SK-N-SH (cell line): ENCODE measurements around the gene RAD51B. TPM values are rescaled to one million over a fixed set of nuclear protein-coding genes. Genes with fewer than 3 reads are reported as not detected.

Experiments
- CTCF ChIA-PET: fragments of 300-600, 350-600 bp; formaldehyde crosslinking; extraction: SDS; loops from one replicate; lab custom pipeline; 2021; lab: Yijun Ruan, JAX
- POLR2A ChIA-PET: fragments of 350-600 bp; sonication (Branson Sonifier 250); formaldehyde crosslinking; extraction: SDS; loops from one replicate; lab custom pipeline; 2020; ENCODE audit warnings: antibody characterized with exemption, inconsistent platforms; lab: Yijun Ruan, JAX
- DNase-seq: peaks from one replicate; pipeline ENCODE4 v3.0.0; 2012
- H2AFZ ChIP-seq: fragments of 200-600 bp; sonication (generic); 2 replicates; pipeline ENCODE4 v1.8.1; 2016; ENCODE audit warnings: antibody characterized with exemption, mild to moderate bottlenecking, low read depth
- H3F3A ChIP-seq: fragments of 200-600 bp; sonication (generic); replicated peaks from 2 replicates; pipeline ENCODE3; 2016; ENCODE audit warnings: antibody characterized with exemption, mild to moderate bottlenecking; ENCODE audit not compliant: insufficient read depth
- H3K27ac ChIP-seq, 2 experiments: fragments of 200-500 bp in 1 of 2; fragments of 200-600 bp in 1 of 2; sonication (Bioruptor generic) in 1 of 2; sonication (generic), shearing (Covaris generic) in 1 of 2; 2 replicates each; pipeline versions ENCODE4 v1.5.1 to v1.6.1; 2014 to 2016; ENCODE audit warnings: low read depth in 2 of 2, inconsistent platforms in 1 of 2, low read length in 1 of 2, mild to moderate bottlenecking in 1 of 2, mixed read lengths in 1 of 2
- H3K27me3 ChIP-seq: fragments of 200-600 bp; sonication (generic), shearing (Covaris generic); 2 replicates; pipeline ENCODE4 v1.6.1; 2016; ENCODE audit warnings: mixed run types; ENCODE audit not compliant: insufficient read depth
- H3K36me3 ChIP-seq, 2 experiments: fragments of 200-500 bp in 1 of 2; fragments of 200-600 bp in 1 of 2; sonication (Bioruptor generic) in 1 of 2; sonication (generic) in 1 of 2; replicated peaks in 1 of 2; 2 replicates each; pipeline versions ENCODE3 to v1.5.1; 2014 to 2016; ENCODE audit warnings: low read length in 1 of 2, mild to moderate bottlenecking in 1 of 2; ENCODE audit not compliant: insufficient read depth in 2 of 2, control insufficient read depth in 1 of 2
- H3K4me1 ChIP-seq, 2 experiments: fragments of 200-500 bp in 1 of 2; fragments of 200-600 bp in 1 of 2; sonication (Bioruptor generic) in 1 of 2; sonication (generic), shearing (Covaris generic) in 1 of 2; 2 replicates each; pipeline versions ENCODE4 v1.5.1 to v1.6.1; 2014 to 2016; ENCODE audit warnings: low read depth in 1 of 2, low read length in 1 of 2, mixed run types in 1 of 2; ENCODE audit not compliant: insufficient read depth in 2 of 2, control insufficient read depth in 1 of 2
- H3K4me2 ChIP-seq: fragments of 200-600 bp; sonication (generic), shearing (Covaris generic); 2 replicates; pipeline ENCODE4 v1.6.1; 2017; ENCODE audit warnings: mixed run types
- H3K4me3 ChIP-seq, 2 experiments: fragments of 200-500 bp in 1 of 2; fragments of 200-600 bp in 1 of 2; sonication (Bioruptor generic) in 1 of 2; sonication (generic), shearing (Covaris generic) in 1 of 2; 2 replicates each; pipeline versions ENCODE4 v1.5.1 to v1.8.1; 2014 to 2016; ENCODE audit warnings: low read depth in 2 of 2, inconsistent platforms in 1 of 2, low read length in 1 of 2, mild to moderate bottlenecking in 1 of 2, mixed read lengths in 1 of 2, moderate library complexity in 1 of 2
- H3K79me2 ChIP-seq: fragments of 200-600 bp; sonication (generic); 2 replicates; pipeline ENCODE4 v1.8.1; 2017; ENCODE audit warnings: mild to moderate bottlenecking; ENCODE audit not compliant: insufficient read depth
- H3K9ac ChIP-seq: fragments of 200-600 bp; sonication (generic); 2 replicates; pipeline ENCODE4 v1.6.1; 2017; ENCODE audit warnings: mixed run types
- H3K9me2 ChIP-seq: fragments of 200-600 bp; sonication (generic); 2 replicates; pipeline ENCODE4 v1.6.1; 2017; ENCODE audit warnings: mixed run types
- H3K9me3 ChIP-seq: fragments of 200-600 bp; sonication (generic); 2 replicates; pipeline ENCODE4 v1.6.1; 2017; ENCODE audit warnings: mixed run types, mild to moderate bottlenecking, moderate library complexity
- H4K20me1 ChIP-seq: fragments of 200-600 bp; sonication (generic); 2 replicates; pipeline ENCODE4 v1.6.1; 2017; ENCODE audit warnings: mild to moderate bottlenecking, mixed run types; ENCODE audit not compliant: insufficient read depth
- CHD2 ChIP-seq: fragments of 150-350 bp; IDR thresholded peaks from 2 replicates; pipeline ENCODE4 v1.6.1; 2018; ENCODE audit warnings: low read length; ENCODE audit not compliant: partially characterized antibody
- ELF1 ChIP-seq: IDR thresholded peaks from 2 replicates; pipeline ENCODE4 v1.4.0; 2012
- EP300 ChIP-seq, 2 experiments: IDR thresholded peaks; 2 replicates each; pipeline versions ENCODE4 v1.4.0 to v1.6.1; 2012; ENCODE audit warnings: borderline replicate concordance in 1 of 2, low read depth in 1 of 2, low read length in 1 of 2
- EZH2phosphoT487 ChIP-seq: fragments of 200-600 bp; sonication (generic); IDR thresholded peaks from 2 replicates; pipeline ENCODE4 v1.6.1; 2017; ENCODE audit warnings: low read depth, mixed run types, mild to moderate bottlenecking, antibody characterized with exemption, moderate library complexity, borderline replicate concordance
- FOSL2 ChIP-seq: IDR thresholded peaks from 2 replicates; pipeline ENCODE4 v1.4.0; 2012; ENCODE audit warnings: low read depth, mild to moderate bottlenecking, moderate library complexity, borderline replicate concordance
- FOXJ3 ChIP-seq: sonication (generic); formaldehyde crosslinking; IDR thresholded peaks from 2 replicates; pipeline ENCODE4 v1.5.1; 2020; ENCODE audit warnings: mild to moderate bottlenecking, missing genetic modification reagents
- GATA2 ChIP-seq: sonication (generic); formaldehyde crosslinking; IDR thresholded peaks from 2 replicates; pipeline ENCODE4 v1.5.0; 2020; ENCODE audit warnings: mild to moderate bottlenecking, missing genetic modification reagents
- JUND ChIP-seq: IDR thresholded peaks from 2 replicates; pipeline ENCODE4 v1.4.0; 2012
- MEF2A ChIP-seq: IDR thresholded peaks from 2 replicates; pipeline ENCODE4 v1.4.0; 2012; ENCODE audit warnings: low read depth, borderline replicate concordance
- MXI1 ChIP-seq: IDR thresholded peaks from 2 replicates; pipeline ENCODE4 v1.6.1; 2012; ENCODE audit warnings: mild to moderate bottlenecking, low read depth, low read length, improper control_type of control experiment
- NFIC ChIP-seq: IDR thresholded peaks from 2 replicates; pipeline ENCODE4 v1.4.0; 2012; ENCODE audit warnings: borderline replicate concordance
- NRF1 ChIP-seq: IDR thresholded peaks from 2 replicates; pipeline ENCODE4 v1.6.1; 2012; ENCODE audit warnings: low read depth, mild to moderate bottlenecking, low read length
- POLR2AphosphoS5 ChIP-seq: IDR thresholded peaks from 2 replicates; pipeline ENCODE4 v1.6.1; 2012; ENCODE audit warnings: low read depth, low read length
- RAD21 ChIP-seq: IDR thresholded peaks from 2 replicates; pipeline ENCODE4 v1.6.1; 2012; ENCODE audit warnings: mild to moderate bottlenecking, low read length
- RCOR1 ChIP-seq: fragments of 150-350 bp; IDR thresholded peaks from 2 replicates; pipeline ENCODE4 v1.6.1; 2017; ENCODE audit warnings: antibody characterized with exemption, low read length
- SIN3A ChIP-seq: IDR thresholded peaks from 2 replicates; pipeline ENCODE4 v1.6.1; 2012; ENCODE audit warnings: low read depth, mild to moderate bottlenecking, low read length, moderate library complexity, borderline replicate concordance
- SMC3 ChIP-seq: IDR thresholded peaks from 2 replicates; pipeline ENCODE4 v1.6.1; 2012; ENCODE audit warnings: low read depth, low read length, improper control_type of control experiment
- TCF12 ChIP-seq: IDR thresholded peaks from 2 replicates; pipeline ENCODE4 v1.4.0; 2012
- WGBS: methylation state at CpG from one replicate; pipeline ENCODE4 v1.1.6; 2017; ENCODE audit warnings: low lambda C conversion rate; 5-methylcytosine and 5-hydroxymethylcytosine counted together
- polyA plus RNA-seq, 3 experiments: library from polyadenylated mRNA; depleted of rRNA; stranded (reverse); fragments of >200 nt; gene quantifications; 2 replicates each; pipeline ENCODE4 v1.2.3, GENCODE V29; 2012
- TF ChIP-seq, protein P1 (sequence below): IDR thresholded peaks from 2 replicates; pipeline ENCODE4 v1.4.0; 2012; ENCODE audit warnings: low read depth, borderline replicate concordance
- TF ChIP-seq, protein P2 (sequence below): IDR thresholded peaks from 2 replicates; pipeline ENCODE4 v1.6.1; 2012; ENCODE audit warnings: mild to moderate bottlenecking, low read depth, low read length, moderate library complexity

RAD51B gene
- polyA plus RNA-seq, 1 of the 3 experiments (the other 2 are of a cell fraction): 6.0 TPM

DNA sequence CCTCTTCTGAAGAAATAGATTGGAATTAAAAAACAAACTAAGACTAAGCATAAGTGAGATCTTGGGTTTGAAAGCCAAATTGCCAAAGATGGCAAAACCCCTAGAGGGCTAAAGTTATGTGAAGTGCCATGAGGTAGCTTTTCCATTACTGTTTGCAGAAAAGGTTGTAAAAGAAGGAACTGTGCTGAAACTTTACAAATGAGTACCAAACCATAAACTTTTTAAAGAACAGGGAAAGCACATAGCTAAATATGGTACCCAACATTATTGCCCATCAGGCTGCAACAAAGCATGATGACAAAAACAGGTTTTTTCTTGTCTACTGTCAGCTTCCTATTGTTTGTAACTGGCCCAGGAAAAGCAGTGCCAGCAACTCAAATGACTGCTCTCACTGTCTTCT, 224.2 kb downstream of the RAD51B start:
- no peaks in the 10 kb centered on the region for H4K20me1 ChIP-seq
- no peak overlapping the region for H3K27ac ChIP-seq
- peaks cover 5% of the 10 kb centered on the region for H3F3A ChIP-seq
- no peak overlapping the region for H3K4me3 ChIP-seq
- H3K4me2 ChIP-seq: no peak overlapping the region
- H3K9me3 ChIP-seq: no peaks in the 10 kb centered on the region
- peaks cover 0 to 3% of the 10 kb centered on the region in 2 experiments; a peak in 1 of 4 replicates for H3K4me1 ChIP-seq
- H3K9ac ChIP-seq: no peak overlapping the region
- H3K79me2 ChIP-seq: no peaks in the 10 kb centered on the region
- DNase-seq: no peak
- H3K36me3 ChIP-seq: no peaks in the 10 kb centered on the region
- no peaks in the 10 kb centered on the region for H3K9me2 ChIP-seq
- H3K27me3 ChIP-seq: no peaks in the 10 kb centered on the region
- POLR2A ChIA-PET: no interaction called here
- CTCF ChIA-PET: no interaction called here
- no peak overlapping the region for H2AFZ ChIP-seq
- no peak for TF ChIP-seq SMC3
- no peak for TF ChIP-seq JUND
- no peak for TF ChIP-seq NFIC
- TF ChIP-seq NRF1: no peak
- no peak for TF ChIP-seq RAD21
- TF ChIP-seq, protein P1, sequence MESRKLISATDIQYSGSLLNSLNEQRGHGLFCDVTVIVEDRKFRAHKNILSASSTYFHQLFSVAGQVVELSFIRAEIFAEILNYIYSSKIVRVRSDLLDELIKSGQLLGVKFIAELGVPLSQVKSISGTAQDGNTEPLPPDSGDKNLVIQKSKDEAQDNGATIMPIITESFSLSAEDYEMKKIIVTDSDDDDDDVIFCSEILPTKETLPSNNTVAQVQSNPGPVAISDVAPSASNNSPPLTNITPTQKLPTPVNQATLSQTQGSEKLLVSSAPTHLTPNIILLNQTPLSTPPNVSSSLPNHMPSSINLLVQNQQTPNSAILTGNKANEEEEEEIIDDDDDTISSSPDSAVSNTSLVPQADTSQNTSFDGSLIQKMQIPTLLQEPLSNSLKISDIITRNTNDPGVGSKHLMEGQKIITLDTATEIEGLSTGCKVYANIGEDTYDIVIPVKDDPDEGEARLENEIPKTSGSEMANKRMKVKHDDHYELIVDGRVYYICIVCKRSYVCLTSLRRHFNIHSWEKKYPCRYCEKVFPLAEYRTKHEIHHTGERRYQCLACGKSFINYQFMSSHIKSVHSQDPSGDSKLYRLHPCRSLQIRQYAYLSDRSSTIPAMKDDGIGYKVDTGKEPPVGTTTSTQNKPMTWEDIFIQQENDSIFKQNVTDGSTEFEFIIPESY: no peak
- no peak for TF ChIP-seq EZH2phosphoT487
- no peak for TF ChIP-seq RCOR1
- TF ChIP-seq EP300 (IDR thresholded peaks at IDR 0.05; ENCODE audit: borderline replicate concordance in 1 of 2, low read depth in 1 of 2, low read length in 1 of 2): no peak
- TF ChIP-seq FOSL2: no peak
- TF ChIP-seq MEF2A: no peak
- no peak for TF ChIP-seq TCF12
- no peak for TF ChIP-seq MXI1
- no peak for TF ChIP-seq SIN3A
- no peak for TF ChIP-seq POLR2AphosphoS5
- TF ChIP-seq FOXJ3 (CRISPR knock-in tag): no peak
- TF ChIP-seq ELF1: no peak
- TF ChIP-seq GATA2 (CRISPR knock-in tag): no peak

DNA sequence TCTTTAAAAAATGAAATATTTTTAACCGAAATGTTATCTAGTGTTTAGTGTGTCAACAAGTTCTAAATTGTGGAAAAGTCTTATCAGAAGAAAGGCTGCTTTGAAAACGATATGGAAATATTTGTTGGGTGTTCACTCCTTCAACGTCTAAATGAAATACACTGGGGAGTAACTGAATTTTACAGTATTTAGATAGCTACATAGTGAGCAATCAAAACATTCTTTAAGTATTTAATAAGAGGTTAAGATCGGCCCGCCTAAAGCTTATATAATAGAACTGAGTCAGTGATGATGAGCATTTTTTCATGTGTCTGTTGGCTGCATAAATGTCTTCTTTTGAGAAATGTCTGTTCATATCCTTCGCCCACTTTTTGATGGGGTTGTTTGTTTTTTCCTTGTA, 228.3 kb downstream of the RAD51B start:
- Histone ChIP-seq H3K36me3 (peaks cover 0 to 4% of the 10 kb centered on the region in 2 experiments), H3K4me2 (0 out of 2 replicates have a peak overlapping the region, but pooled peaks have one; percentile 20), H3F3A (peaks cover 5% of the 10 kb centered on the region), H3K27me3 (no peaks in the 10 kb centered on the region), H3K4me3 (no peak overlapping the region), H3K4me1 (peaks cover 0 to 3% of the 10 kb centered on the region in 2 experiments; a peak in 1 of 4 replicates), H3K9ac (peak overlapping the region; percentile 21; the same call in 1 of the 2 replicates), H3K79me2 (no peaks in the 10 kb centered on the region), H4K20me1 (no peaks in the 10 kb centered on the region), H3K9me3 (no peaks in the 10 kb centered on the region), H2AFZ (no peak overlapping the region), H3K27ac (peak overlapping the region in 1 of 2 experiments; percentile 24; a peak in 1 of 4 replicates), H3K9me2 (no peaks in the 10 kb centered on the region)
- WGBS: 74% methylated on average over 6 of the region's 6 CpGs
- DNase-seq: no peak
- CTCF ChIA-PET: interaction anchor here (0.8 kb wide), 1 partner anchor 437 kb away, joined by 3 read pairs; no protein-coding TSS in a partner anchor
- POLR2A ChIA-PET: no interaction called here
- TF ChIP-seq CHD2 (no peak), JUND (no peak), EP300 (IDR thresholded peaks at IDR 0.05; ENCODE audit: borderline replicate concordance in 1 of 2, low read depth in 1 of 2, low read length in 1 of 2) (no peak), NFIC (no peak), RAD21 (no peak), ELF1 (no peak)
- TF ChIP-seq, protein P2, sequence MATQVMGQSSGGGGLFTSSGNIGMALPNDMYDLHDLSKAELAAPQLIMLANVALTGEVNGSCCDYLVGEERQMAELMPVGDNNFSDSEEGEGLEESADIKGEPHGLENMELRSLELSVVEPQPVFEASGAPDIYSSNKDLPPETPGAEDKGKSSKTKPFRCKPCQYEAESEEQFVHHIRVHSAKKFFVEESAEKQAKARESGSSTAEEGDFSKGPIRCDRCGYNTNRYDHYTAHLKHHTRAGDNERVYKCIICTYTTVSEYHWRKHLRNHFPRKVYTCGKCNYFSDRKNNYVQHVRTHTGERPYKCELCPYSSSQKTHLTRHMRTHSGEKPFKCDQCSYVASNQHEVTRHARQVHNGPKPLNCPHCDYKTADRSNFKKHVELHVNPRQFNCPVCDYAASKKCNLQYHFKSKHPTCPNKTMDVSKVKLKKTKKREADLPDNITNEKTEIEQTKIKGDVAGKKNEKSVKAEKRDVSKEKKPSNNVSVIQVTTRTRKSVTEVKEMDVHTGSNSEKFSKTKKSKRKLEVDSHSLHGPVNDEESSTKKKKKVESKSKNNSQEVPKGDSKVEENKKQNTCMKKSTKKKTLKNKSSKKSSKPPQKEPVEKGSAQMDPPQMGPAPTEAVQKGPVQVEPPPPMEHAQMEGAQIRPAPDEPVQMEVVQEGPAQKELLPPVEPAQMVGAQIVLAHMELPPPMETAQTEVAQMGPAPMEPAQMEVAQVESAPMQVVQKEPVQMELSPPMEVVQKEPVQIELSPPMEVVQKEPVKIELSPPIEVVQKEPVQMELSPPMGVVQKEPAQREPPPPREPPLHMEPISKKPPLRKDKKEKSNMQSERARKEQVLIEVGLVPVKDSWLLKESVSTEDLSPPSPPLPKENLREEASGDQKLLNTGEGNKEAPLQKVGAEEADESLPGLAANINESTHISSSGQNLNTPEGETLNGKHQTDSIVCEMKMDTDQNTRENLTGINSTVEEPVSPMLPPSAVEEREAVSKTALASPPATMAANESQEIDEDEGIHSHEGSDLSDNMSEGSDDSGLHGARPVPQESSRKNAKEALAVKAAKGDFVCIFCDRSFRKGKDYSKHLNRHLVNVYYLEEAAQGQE: no peak
- TF ChIP-seq, protein P1: no peak
